Vagina (tissue), 2 donors: Measurements from ENCODE around the gene ALDH3A1.
A peak's percentile ranks its signal among the peaks of the same experiment; 100 is the strongest.

ENCODE experiments used
- POLR2AphosphoS5 ChIP-seq, 2 donors: sonication (generic); formaldehyde crosslinking; IDR thresholded peaks; one replicate each; pipeline ENCODE4 v1.9.0; 2017; ENCODE audit warnings: antibody characterized with exemption in 2 of 2, mild to moderate bottlenecking in 2 of 2, low read depth in 1 of 2; ENCODE audit not compliant: insufficient read depth in 1 of 2
- TF ChIP-seq, protein P1 (sequence below), 3 experiments: fragments of 450-650 bp in 2 of 3; fragments of 200-600 bp in 1 of 3; sonication (generic) in 1 of 3; IDR thresholded peaks; one replicate each; pipeline ENCODE4 v1.5.1; 2017 to 2019; ENCODE audit warnings: antibody characterized with exemption in 3 of 3, mild to moderate bottlenecking in 2 of 3, moderate library complexity in 2 of 3

DNA sequence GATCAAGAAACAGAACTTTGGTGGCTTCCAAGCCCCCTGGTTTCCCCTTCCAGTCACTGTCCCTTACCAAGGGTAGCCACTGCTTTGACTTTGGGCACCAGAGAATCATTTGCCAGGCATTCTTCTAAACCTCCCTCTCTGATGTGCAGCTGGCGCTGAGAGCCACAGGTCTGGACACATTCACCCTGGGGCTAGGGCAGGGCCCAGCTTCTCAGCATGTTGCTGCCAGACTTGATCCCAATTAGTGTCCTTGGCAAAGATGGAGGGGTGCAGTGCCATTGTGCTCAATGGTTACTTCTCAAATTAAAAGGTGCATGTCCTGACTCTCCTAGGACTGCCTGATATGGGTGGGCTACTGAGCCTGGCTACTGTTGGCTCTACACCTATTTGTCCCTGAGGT lies 24.1 kb downstream of the ALDH3A1 start:
- TF ChIP-seq, protein P1, sequence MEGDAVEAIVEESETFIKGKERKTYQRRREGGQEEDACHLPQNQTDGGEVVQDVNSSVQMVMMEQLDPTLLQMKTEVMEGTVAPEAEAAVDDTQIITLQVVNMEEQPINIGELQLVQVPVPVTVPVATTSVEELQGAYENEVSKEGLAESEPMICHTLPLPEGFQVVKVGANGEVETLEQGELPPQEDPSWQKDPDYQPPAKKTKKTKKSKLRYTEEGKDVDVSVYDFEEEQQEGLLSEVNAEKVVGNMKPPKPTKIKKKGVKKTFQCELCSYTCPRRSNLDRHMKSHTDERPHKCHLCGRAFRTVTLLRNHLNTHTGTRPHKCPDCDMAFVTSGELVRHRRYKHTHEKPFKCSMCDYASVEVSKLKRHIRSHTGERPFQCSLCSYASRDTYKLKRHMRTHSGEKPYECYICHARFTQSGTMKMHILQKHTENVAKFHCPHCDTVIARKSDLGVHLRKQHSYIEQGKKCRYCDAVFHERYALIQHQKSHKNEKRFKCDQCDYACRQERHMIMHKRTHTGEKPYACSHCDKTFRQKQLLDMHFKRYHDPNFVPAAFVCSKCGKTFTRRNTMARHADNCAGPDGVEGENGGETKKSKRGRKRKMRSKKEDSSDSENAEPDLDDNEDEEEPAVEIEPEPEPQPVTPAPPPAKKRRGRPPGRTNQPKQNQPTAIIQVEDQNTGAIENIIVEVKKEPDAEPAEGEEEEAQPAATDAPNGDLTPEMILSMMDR (IDR thresholded peaks at IDR 0.05) = no peak
- TF ChIP-seq POLR2AphosphoS5 (IDR thresholded peaks at IDR 0.05; ENCODE audit: insufficient read depth in 1 of 2, low read depth in 1 of 2) = peak in 1 of 2 donors; percentile 5
